Cardiac muscle cell (in vitro differentiated cells and primary cell): ENCODE results near the gene ARHGEF33. TPM values are rescaled to one million over a fixed set of nuclear protein-coding genes. Genes with fewer than 3 reads are reported as not detected.

Source experiments
- DNase-seq, 2 donors: peaks; one replicate each; pipeline versions ENCODE4 v3.0.0 to v3.0.0-alpha.2; 2010 to 2017; ENCODE audit warnings: low read depth in 1 of 2, low spot score in 1 of 2
- H3K27ac ChIP-seq: fragments of 200-600 bp; sonication (generic); 2 replicates; pipeline ENCODE4 v1.5.1; 2016
- H3K27me3 ChIP-seq: fragments of 200-600 bp; sonication (generic); 2 replicates; pipeline ENCODE4 v1.6.0; 2016; ENCODE audit warnings: control low read depth
- H3K36me3 ChIP-seq: fragments of 200-600 bp; sonication (generic); 2 replicates; pipeline ENCODE4 v1.5.1; 2016; ENCODE audit warnings: control low read depth
- H3K4me1 ChIP-seq: fragments of 200-600 bp; sonication (generic); 2 replicates; pipeline ENCODE4 v1.8.1; 2017; ENCODE audit warnings: low read depth, mild to moderate bottlenecking, mixed run types
- H3K4me3 ChIP-seq: fragments of 200-600 bp; sonication (generic); 2 replicates; pipeline ENCODE4 v1.5.1; 2016; ENCODE audit warnings: mild to moderate bottlenecking
- H3K9me3 ChIP-seq: fragments of 200-600 bp; sonication (generic); 2 replicates; pipeline ENCODE4 v1.5.1; 2017; ENCODE audit warnings: low read depth, mild to moderate bottlenecking, control low read depth
- CTCF ChIP-seq: IDR thresholded peaks from 2 replicates; pipeline ENCODE4 v1.5.1; 2012; ENCODE audit warnings: low read depth, mild to moderate bottlenecking, low read length
- polyA plus RNA-seq: library from polyadenylated mRNA; unstranded; fragments of >200 nt; fragmentation: Nextera tagmentation; extraction: Ambion mirVana; gene quantifications from 2 replicates; pipeline ENCODE4 v1.2.1, GENCODE V29; 2016
- total RNA-seq: library from RNA; depleted of rRNA; stranded (reverse); fragments of >200 nt; gene quantifications from 2 replicates; pipeline ENCODE4 v1.2.3, GENCODE V29; 2016

Gene ARHGEF33
- total and polyA plus RNA-seq, 2 experiments from 2014 or later: 1.0 TPM

GRCh38 chr2:38866773-38867443, 22.8 kb upstream of the ARHGEF33 start:
- Histone ChIP-seq H3K27ac (no peak overlapping the region), H3K36me3 (peaks cover 12% of the 10 kb centered on the region), H3K9me3 (no peaks in the 10 kb centered on the region), H3K4me1 (no peaks in the 10 kb centered on the region), H3K27me3 (no peaks in the 10 kb centered on the region), H3K4me3 (no peak overlapping the region)
- no peak for TF ChIP-seq CTCF
- no peak for DNase-seq

- H3K4me3 ChIP-seq: no peak overlapping the region
- no peak for TF ChIP-seq CTCF
- peaks cover 3% of the 10 kb centered on the region for H3K4me1 ChIP-seq
- H3K9me3 ChIP-seq: no peaks in the 10 kb centered on the region
- H3K27ac ChIP-seq: no peak overlapping the region
- no peaks in the 10 kb centered on the region for H3K27me3 ChIP-seq
- H3K36me3 ChIP-seq: no peaks in the 10 kb centered on the region
- DNase-seq: no peak
Measured at GRCh38 chr2:38871432-38871831, 18.2 kb upstream of the ARHGEF33 start.

GRCh38 chr2:38873763-38874162, 15.9 kb upstream of the ARHGEF33 start:
- Histone ChIP-seq H3K36me3 (no peaks in the 10 kb centered on the region), H3K9me3 (no peaks in the 10 kb centered on the region), H3K4me1 (peaks cover 6% of the 10 kb centered on the region), H3K4me3 (no peak overlapping the region), H3K27ac (no peak overlapping the region), H3K27me3 (no peaks in the 10 kb centered on the region)
- TF ChIP-seq CTCF: no peak
- DNase-seq: no peak

GRCh38 chr2:38875227-38875575, 14.5 kb upstream of the ARHGEF33 start:
- Histone ChIP-seq H3K9me3 (no peaks in the 10 kb centered on the region), H3K27ac (peak overlapping the region; percentile 10), H3K4me1 (peaks cover 6% of the 10 kb centered on the region), H3K27me3 (no peaks in the 10 kb centered on the region), H3K36me3 (no peaks in the 10 kb centered on the region), H3K4me3 (peak overlapping the region; percentile 66)
- TF ChIP-seq CTCF: no peak
- peak in 1 of 2 donors; percentile 7 for DNase-seq

- peak; percentile 85 to 93 for DNase-seq
- Histone ChIP-seq H3K27ac (peak within 1 kb of the TSS; percentile 10), H3K4me1 (peaks cover 6% of the 10 kb centered on the region), H3K9me3 (no peaks in the 10 kb centered on the region), H3K27me3 (no peaks in the 10 kb centered on the region), H3K4me3 (peak within 1 kb of the TSS; percentile 66), H3K36me3 (no peaks in the 10 kb centered on the region)
- TF ChIP-seq CTCF: no peak
Measured at GRCh38 chr2:38875576-38876367, 13.9 kb upstream of the ARHGEF33 start, which contains the start of the genes DHX57 and MORN2. DHX57 (minus strand) TSS chr2:38875934; CDS start chr2:38868405, 7,529 bp downstream. MORN2 (plus strand) TSS chr2:38875976.
